Activated T-cell treated with anti-CD3 and anti-CD28 coated beads, Interleukin-2, amount 50 U/mL, for 24 hours (primary cell): ENCODE data around the gene PSMD13.
"Not testable (repeated sequence)": the region's sequence is repeated elsewhere in the genome, so short reads cannot be mapped to it uniquely, and the experiment has no call there.

Source experiments
- DNase-seq: peaks from one replicate; pipeline ENCODE4 v3.0.0-alpha.2; 2020
- H3K27ac Mint-ChIP-seq: 2 replicates; pipeline ENCODE4 v1.8.0; 2020; ENCODE audit warnings: mild to moderate bottlenecking, mixed read lengths
- H3K27me3 Mint-ChIP-seq: 2 replicates; pipeline ENCODE4 v1.8.0; 2020; ENCODE audit warnings: mixed read lengths
- H3K36me3 Mint-ChIP-seq: 2 replicates; pipeline ENCODE4 v1.8.0; 2020; ENCODE audit warnings: low read depth, mixed read lengths
- H3K4me1 Mint-ChIP-seq: 2 replicates; pipeline ENCODE4 v1.8.0; 2020; ENCODE audit warnings: low read depth, mixed read lengths
- H3K4me3 Mint-ChIP-seq: 2 replicates; pipeline ENCODE4 v1.8.0; 2020; ENCODE audit warnings: mild to moderate bottlenecking, moderate library complexity, mixed read lengths
- H3K9me3 Mint-ChIP-seq: 2 replicates; pipeline ENCODE4 v1.8.0; 2020; ENCODE audit warnings: mixed read lengths

Gene PSMD13

DNA sequence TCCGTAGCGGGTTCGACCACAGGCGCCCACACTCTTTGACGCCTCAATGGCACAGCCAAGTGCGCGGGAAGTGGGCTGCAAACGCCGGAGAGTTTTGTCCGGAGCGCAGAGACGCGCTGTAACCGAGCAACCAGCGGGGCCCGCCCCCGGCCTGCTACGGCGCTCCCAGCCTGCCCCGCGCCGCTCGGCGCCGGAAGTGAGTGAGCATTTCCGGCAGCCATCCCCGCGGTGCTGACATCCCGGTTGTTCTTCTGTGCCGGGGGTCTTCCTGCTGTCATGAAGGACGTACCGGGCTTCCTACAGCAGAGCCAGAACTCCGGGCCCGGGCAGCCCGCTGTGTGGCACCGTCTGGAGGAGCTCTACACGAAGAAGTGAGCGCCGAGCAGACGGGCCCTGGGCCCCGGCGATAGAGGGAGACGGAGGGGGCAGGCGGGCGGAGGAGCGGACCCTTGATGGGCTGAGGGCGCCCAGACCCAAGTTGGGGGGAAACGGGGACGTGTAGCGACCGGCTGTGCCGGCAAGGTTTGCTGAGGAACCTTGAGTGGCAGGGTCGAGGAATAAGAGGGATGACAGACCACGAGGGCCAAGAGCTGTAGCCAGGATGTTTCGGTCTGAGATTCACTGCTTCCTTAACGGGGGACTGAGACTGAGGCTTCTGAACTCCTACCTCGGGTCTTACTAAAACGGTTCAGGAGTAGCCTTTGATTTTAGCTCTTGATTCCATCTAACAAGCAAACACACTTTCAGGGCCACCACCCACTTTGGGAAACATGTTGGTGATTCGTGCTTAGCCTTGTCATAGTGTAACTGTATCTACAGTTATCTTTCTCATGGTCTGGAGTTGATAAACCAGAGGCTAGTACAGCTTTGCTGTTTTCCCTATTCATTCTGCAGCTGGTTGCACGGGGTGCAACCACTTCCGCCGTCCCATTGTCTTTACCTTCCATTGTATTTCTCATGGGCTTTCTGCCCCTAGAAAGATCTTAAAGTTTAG, at the start of gene PSMD13:
Gene PSMD13 (plus strand): TSS at position 203 of the 994 bp plus-strand sequence. CDS start 74 bp downstream, at position 277.
- peak; percentile 93 for DNase-seq
- H3K4me1 Mint-ChIP-seq: peaks cover 47% of the 10 kb centered on the region
- H3K36me3 Mint-ChIP-seq: peaks cover 55% of the 10 kb centered on the region

DNA sequence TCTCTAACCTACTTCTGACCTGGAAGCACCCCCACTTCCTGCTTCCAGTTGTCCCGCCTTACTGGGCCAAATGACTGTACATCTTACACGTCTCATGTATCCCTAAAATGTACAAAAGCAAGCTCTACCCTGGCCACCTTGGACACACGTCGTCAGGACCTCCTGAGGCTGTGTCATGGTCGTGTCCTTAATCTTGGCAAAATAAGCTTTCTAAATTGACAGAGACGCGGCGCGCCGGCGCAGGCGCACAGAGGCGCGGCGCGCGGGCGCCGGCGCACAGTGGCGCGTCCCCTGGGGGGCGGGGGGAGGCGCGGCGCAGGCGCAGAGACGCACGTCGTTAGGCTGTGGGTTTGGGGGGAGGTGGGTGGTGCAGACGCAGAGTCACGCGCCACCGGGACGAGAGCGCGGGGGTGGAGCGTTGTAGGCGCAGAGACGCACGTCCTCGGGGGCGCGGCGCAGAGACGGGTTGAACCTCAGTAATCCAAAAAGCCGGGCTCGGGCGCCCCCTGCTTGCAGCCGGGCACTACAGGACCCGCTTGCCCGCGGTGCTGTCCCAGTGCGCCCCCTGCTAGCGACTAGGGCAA, 47.5 kb upstream of the PSMD13 start:
- H3K27me3 Mint-ChIP-seq, H3K36me3 Mint-ChIP-seq, DNase-seq, H3K4me3 Mint-ChIP-seq, H3K9me3 Mint-ChIP-seq, H3K4me1 Mint-ChIP-seq, H3K27ac Mint-ChIP-seq: not testable (repeated sequence)

More for the DNA sequence above, at the start of gene PSMD13:
- H3K9me3 Mint-ChIP-seq: no peaks in the 10 kb centered on the region
- H3K27ac Mint-ChIP-seq: peak within 1 kb of the TSS; percentile 100
- peak within 1 kb of the TSS; percentile 99 for H3K4me3 Mint-ChIP-seq
- no peaks in the 10 kb centered on the region for H3K27me3 Mint-ChIP-seq

DNA sequence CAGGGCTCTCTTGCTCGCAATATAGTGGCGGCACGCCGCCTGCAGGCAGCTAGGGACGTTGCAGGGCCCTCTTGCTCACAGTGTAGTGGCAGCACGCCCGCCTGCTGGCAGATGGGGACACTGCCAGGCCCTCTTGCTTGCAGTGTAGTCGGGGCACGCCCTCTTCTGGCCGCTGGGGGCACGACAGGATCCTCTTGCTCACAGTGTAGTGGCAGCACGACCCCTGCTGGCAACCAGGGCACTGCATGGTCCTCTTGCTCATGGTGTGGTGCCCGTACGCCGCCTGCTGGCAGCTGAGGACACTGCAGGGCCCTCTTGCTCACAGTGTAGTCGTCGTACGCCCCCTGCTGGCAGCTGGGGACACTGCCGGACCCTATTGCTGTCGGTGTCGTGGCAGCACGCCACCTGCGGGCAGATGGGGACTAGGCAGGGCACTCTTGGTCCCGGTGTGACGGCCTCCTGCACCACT, 46.9 kb upstream of the PSMD13 start:
- H3K4me1 Mint-ChIP-seq, H3K27me3 Mint-ChIP-seq, H3K9me3 Mint-ChIP-seq, H3K4me3 Mint-ChIP-seq, H3K36me3 Mint-ChIP-seq, H3K27ac Mint-ChIP-seq: not testable (repeated sequence)
- peak; percentile 47 for DNase-seq

DNA sequence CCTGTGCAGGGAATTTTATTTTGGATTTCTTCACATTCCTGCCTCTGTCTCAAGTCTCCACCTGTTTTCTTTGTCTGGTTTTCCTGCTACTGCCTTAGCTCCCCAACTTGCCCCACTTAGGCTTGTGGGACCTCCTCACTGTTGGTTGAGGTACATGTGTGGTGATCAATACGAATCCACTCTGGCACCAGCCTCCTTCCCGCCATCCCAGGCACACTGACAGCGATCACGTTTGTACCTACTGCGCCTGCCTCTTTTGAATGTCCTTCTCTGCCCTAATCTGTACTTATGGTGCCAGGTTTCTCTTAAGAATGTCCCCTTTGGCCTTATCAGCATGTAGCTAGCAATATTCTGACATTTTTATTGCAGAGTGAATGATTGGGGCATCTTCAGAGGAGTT, 46.2 kb upstream of the PSMD13 start:
- not testable (repeated sequence) for H3K4me3 Mint-ChIP-seq, DNase-seq, H3K4me1 Mint-ChIP-seq, H3K27me3 Mint-ChIP-seq, H3K27ac Mint-ChIP-seq, H3K36me3 Mint-ChIP-seq, H3K9me3 Mint-ChIP-seq

DNA sequence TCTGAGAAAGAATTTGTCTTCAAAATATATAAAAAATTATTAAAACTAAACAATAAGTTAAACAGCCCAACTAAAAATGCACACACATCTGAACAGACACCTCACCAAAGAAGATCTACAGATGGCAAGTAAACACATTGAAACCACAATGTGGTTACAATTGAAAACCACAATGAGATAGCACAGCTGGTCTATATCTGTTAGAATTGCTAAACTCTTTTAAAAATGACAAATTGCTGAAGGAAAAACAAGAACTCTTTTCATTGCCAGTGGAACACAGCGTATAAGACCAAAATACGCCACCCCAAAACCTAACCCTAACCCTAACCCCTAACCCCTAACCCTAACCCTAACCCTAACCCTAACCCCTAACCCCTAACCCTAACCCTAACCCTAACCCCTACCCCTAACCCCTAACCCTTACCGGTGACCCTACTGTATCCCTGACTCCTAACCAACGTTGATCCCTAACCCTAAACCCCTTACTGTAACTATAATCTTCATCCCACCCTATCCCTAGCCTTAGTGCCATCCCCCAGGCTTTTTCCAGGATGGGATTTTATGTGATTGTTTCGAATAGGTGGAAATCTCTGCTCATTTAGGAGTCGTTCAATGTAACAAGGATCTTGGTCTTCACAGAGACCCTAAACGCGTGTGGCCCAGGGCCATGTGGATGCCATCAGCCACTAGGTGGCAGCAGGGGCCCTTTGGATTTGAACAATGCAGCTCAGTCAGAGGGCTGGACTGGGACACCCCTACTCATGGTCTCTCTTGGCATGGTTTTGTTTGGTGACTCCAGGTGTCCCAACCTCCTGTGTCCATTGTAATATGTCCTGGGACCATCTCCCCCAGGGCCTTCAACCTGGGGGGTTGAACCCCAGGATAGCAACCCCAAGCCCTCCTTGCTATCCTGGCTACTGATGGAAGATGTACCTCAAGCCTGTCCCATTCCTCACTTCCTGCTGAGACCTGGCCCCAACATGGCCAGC, 45.0 kb upstream of the PSMD13 start:
- H3K27ac Mint-ChIP-seq, H3K4me3 Mint-ChIP-seq, H3K27me3 Mint-ChIP-seq, H3K9me3 Mint-ChIP-seq, H3K4me1 Mint-ChIP-seq, H3K36me3 Mint-ChIP-seq: not testable (repeated sequence)
- peak; percentile 81 for DNase-seq

DNA sequence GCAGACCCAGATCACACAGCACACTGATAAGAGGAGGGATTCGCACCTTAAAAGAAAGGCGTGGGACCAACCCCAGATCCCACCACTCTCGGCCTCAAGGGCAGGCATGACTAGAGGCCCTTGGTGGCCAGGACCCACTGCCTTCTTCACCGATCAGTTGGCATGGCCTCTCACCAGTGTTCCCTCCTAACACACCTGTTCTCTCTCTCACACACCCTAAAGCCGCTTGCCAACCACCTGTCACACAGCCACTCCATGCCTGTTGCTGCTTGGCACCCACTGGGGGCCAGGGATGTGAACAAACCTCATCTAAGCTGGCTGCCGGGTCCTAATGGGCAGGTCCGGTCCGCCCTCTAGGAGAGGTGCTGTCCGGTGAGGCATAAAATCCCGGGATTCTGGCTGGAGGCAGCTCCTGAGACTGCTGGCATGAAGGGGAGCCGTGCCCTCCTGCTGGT, 44.1 kb upstream of the PSMD13 start, which contains the start of gene SCGB1C1:
Gene SCGB1C1 (plus strand): TSS at position 405 of the 455 bp plus-strand sequence. CDS start 22 bp downstream, at position 427.
- not testable (repeated sequence) for H3K36me3 Mint-ChIP-seq, H3K27ac Mint-ChIP-seq, H3K4me1 Mint-ChIP-seq, H3K4me3 Mint-ChIP-seq, H3K9me3 Mint-ChIP-seq, H3K27me3 Mint-ChIP-seq, DNase-seq

DNA sequence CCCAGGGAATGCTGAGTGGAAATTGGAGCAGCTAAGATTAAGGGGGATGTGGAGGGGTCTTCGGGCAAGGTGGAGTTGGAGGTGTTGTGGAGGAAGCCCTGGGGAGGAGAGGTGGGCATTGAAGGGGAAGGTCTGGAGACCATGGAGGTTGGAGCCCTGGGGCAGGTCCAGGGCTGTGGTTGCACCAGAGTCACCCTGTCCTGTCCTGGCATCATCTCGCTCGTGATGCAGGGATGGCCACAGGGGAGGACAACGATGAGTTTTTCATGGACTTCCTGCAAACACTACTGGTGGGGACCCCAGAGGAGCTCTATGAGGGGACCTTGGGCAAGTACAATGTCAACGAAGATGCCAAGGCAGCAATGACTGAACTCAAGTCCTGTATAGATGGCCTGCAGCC, 43.3 kb upstream of the PSMD13 start:
- H3K36me3 Mint-ChIP-seq, H3K4me3 Mint-ChIP-seq, H3K27me3 Mint-ChIP-seq, H3K4me1 Mint-ChIP-seq, H3K27ac Mint-ChIP-seq, H3K9me3 Mint-ChIP-seq, DNase-seq: not testable (repeated sequence)

DNA sequence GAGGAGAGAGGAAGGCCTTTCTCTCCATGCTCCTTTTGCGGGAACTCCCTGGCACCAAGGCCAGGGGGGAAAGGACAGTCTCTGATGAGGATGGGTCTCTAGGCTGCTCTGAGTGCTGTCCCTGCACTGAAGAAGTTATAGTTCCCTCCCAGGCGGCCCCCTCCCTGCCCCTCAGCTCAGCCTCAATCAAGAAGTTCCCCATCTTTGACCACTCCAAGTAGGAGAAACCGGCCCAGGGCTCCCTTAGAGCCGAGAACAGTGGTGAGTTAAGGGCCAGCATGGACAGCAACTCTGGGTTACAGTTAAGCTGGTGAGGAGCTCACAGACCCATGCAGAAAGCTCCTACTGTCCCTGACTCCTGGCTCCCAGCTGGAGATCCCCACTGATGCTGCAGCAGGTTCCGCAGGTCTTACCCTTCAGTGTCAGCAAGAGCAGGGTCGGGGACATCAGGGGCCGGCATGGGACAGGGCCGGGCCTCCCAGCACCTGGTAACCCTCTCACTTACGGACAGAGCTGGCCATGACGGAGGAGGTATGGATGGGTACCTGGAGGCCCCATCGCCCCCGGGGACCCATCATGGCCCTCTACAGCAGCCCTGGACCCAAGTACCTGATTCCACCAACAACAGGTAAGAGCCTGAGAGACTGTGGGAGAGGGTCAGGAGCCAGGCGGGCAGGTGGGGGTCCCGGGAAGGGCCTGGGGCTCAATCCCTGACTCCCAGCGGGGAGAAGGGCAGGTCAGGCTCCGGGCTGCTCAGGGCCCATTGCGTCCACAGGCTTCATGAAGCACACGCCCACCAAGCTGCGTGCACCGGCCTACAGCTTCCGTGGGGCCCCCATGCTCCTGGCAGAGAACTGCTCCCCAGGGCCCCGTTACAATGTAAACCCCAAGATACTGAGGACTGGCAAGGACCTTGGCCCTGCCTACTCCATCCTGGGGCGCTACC, 39.7 kb upstream of the PSMD13 start:
- Mint-ChIP-seq H3K4me3 (no peak overlapping the region), H3K4me1 (peaks cover 14% of the 10 kb centered on the region)

DNA sequence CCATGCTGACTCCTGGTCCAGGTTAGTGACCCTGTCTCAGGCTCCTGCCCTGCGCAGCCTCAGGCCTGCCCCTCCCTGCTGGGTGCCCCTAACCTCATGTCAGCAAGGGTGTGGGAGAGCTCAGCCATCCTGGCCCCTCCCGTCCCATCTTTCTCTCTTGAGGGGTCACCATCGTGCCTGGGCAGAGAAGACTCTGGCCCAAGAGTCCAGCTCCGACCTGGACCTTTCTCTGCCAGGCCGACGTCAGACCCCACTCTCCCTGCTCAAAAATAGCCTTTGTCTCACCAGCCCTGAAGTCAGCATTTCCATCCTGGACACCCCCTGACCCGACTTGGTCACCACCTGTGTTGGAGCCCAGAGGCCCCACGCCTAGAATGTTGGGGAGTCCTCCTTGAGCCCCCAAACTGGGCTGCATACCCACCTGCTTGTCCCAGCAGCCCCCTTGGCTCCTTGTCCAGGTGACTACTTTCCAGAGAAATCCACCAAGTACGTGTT, 39.0 kb upstream of the PSMD13 start:
- Mint-ChIP-seq H3K4me1 (peaks cover 19% of the 10 kb centered on the region), H3K36me3 (peaks cover 30% of the 10 kb centered on the region), H3K27me3 (no peaks in the 10 kb centered on the region), H3K4me3 (no peak overlapping the region), H3K27ac (no peak overlapping the region), H3K9me3 (no peaks in the 10 kb centered on the region)
- no peak for DNase-seq

More for the DNA sequence above, 39.7 kb upstream of the PSMD13 start:
- peaks cover 22% of the 10 kb centered on the region for H3K36me3 Mint-ChIP-seq
- H3K27me3 Mint-ChIP-seq: no peaks in the 10 kb centered on the region
- no peaks in the 10 kb centered on the region for H3K9me3 Mint-ChIP-seq
- DNase-seq: peak; percentile 25
- no peak overlapping the region for H3K27ac Mint-ChIP-seq

DNA sequence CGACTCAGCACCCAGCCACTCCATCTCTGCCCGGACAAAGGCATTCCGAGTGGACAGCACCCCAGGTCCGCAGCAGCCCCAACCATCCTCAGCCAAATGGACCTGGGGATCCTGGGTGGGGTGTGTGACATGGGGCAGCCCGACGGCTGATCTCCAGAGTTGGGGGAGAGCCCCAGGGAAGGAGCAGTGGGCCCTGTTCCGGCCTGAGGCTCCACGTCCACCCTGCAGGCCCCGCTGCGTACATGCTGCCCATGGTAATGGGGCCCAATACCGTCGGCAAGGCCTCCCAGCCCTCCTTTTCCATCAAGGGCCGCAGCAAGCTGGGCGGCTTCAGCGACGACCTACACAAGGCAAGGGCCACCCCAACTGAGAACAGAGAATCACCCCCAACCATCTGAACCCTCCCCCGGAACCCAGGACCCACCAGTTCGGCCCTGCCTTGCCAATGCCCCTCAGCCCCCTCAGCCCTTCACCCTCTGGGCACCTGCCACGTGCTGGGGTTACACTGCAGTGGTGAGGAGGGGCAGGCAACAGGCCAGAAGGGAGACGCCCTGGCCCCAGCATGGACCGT, 38.5 kb upstream of the PSMD13 start:
- H3K4me3 Mint-ChIP-seq: no peak overlapping the region
- peaks cover 35% of the 10 kb centered on the region for H3K36me3 Mint-ChIP-seq
- H3K27ac Mint-ChIP-seq: peak overlapping the region; percentile 35
- peaks cover 24% of the 10 kb centered on the region for H3K4me1 Mint-ChIP-seq
- H3K9me3 Mint-ChIP-seq: no peaks in the 10 kb centered on the region
- no peak for DNase-seq
- H3K27me3 Mint-ChIP-seq: no peaks in the 10 kb centered on the region

DNA sequence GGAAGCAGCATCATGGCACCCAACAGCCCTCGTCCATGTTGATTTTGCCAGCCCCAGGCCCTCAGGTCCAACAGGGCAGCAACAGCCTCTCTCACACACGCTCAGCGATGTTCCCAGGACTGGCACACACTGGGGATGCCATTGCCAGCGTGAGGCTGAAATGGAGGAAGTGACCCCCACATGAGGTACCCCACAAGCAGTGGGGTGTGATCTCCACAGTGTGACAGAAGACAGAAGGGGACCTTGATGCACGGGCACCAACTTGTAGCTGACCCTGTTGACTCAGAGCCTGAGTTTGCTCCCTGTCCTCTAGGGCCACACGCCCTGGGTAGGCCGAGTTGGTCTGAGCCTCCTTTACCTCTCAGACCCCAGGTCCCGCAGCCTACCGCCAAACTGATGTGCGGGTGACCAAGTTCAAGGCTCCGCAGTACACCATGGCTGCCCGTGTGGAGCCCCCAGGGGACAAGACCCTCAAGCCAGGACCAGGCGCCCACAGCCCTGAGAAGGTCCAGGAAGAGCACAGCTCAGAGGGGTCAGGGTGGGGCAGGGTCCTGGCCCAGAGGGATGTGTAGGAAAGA, 37.7 kb upstream of the PSMD13 start:
- H3K4me1 Mint-ChIP-seq: peaks cover 32% of the 10 kb centered on the region
- DNase-seq: no peak

DNA sequence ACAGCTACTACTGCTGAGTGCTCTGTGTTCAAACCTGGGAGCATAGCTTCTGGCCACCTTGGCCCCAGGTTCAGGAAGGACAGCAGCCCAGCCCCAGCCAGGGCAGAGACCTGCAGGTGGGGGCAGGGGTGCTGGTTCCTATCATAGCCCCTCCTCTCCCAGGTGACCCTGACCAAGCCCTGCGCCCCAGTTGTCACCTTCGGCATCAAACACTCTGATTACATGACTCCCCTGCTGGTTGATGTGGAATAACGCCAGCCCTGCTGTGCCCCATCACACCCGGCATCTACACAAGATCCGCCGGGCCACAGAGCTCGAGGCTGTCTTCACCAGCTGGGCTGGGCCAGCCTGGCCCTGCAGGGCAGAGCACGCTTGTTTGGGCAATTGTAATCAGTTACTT, 37.0 kb upstream of the PSMD13 start:
- DNase-seq: peak; percentile 26
- Mint-ChIP-seq H3K4me3 (no peak overlapping the region), H3K27me3 (no peaks in the 10 kb centered on the region), H3K27ac (peak overlapping the region; percentile 37), H3K36me3 (peaks cover 50% of the 10 kb centered on the region), H3K9me3 (no peaks in the 10 kb centered on the region), H3K4me1 (peaks cover 39% of the 10 kb centered on the region)

More for the DNA sequence above, 37.7 kb upstream of the PSMD13 start:
- Mint-ChIP-seq H3K36me3 (peaks cover 43% of the 10 kb centered on the region), H3K4me3 (no peak overlapping the region), H3K9me3 (no peaks in the 10 kb centered on the region), H3K27ac (no peak overlapping the region), H3K27me3 (no peaks in the 10 kb centered on the region)
